ENCODE results near the gene HMGA1. TPM values are rescaled to one million over a fixed set of nuclear protein-coding genes. Genes with fewer than 3 reads are reported as not detected.
A peak's percentile ranks its signal among the peaks of the same experiment; 100 is the strongest.

The HMGA1 gene
- total RNA-seq, 4 donors from 2014 or later: 33.3 to 48.5 (median 41.9) TPM

DNA sequence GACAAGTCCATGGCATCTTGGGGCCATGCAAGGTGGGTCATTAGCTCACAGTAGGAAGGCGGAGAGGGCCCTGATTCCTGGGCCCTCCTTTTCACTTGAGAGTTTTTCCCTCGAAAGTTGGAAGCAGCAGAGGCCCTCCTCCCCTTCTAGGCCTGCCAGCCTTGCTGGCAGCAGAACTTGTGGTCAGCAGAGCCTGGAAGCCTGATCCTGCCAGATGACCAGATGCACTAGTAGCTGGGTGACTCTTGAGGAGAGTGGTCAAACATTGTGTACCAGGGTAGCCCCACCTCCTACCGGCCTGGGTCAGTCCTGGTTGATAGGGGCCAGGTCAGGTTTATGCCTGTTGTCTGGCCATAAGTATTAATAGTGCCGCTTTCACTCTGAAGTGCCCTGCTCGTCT is 3.8 kb upstream of the HMGA1 start:
- Histone ChIP-seq H3K9me3 (no peaks in the 10 kb centered on the region), H3K36me3 (no peaks in the 10 kb centered on the region), H3K4me3 (replicated peaks in 1 of 3) (no peak overlapping the region), H3K27ac (no peak overlapping the region), H3K27me3 (no peaks in the 10 kb centered on the region), H3K4me1 (peaks cover 8 to 16% of the 10 kb centered on the region in 2 donors)
- no peak for TF ChIP-seq POLR2A (IDR thresholded peaks at IDR 0.05)
- TF ChIP-seq, protein P1, sequence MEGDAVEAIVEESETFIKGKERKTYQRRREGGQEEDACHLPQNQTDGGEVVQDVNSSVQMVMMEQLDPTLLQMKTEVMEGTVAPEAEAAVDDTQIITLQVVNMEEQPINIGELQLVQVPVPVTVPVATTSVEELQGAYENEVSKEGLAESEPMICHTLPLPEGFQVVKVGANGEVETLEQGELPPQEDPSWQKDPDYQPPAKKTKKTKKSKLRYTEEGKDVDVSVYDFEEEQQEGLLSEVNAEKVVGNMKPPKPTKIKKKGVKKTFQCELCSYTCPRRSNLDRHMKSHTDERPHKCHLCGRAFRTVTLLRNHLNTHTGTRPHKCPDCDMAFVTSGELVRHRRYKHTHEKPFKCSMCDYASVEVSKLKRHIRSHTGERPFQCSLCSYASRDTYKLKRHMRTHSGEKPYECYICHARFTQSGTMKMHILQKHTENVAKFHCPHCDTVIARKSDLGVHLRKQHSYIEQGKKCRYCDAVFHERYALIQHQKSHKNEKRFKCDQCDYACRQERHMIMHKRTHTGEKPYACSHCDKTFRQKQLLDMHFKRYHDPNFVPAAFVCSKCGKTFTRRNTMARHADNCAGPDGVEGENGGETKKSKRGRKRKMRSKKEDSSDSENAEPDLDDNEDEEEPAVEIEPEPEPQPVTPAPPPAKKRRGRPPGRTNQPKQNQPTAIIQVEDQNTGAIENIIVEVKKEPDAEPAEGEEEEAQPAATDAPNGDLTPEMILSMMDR (IDR thresholded peaks at IDR 0.05): no peak
- DNase-seq: peak; percentile 35 to 42
- intact Hi-C loops (cut with DNase I): no loop called here
- WGBS, 2 donors: 72 to 77% methylated on average over 4 of the region's 5 CpGs

DNA sequence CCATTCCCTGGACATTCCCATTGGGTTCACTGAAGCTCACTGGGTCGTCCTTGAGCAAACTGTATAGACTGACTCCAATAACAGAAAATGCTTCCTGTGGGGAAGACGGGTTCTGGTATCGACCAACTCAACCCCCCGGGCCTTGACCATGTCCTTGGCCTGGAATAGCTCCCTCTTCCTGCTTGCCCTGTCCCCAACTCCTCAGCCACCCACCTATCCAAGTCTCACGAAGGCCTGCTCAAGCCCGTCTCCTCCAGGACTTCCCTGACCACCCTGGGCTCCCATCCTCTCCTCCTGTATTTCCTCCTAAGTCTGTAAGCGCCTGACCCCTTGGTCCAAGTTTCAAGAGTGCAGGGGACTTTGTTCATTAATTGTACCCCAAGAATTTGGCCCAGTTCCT is 2.8 kb upstream of the HMGA1 start:
- Histone ChIP-seq H3K9me3 (no peaks in the 10 kb centered on the region), H3K4me1 (peaks cover 14 to 26% of the 10 kb centered on the region in 2 donors), H3K27ac (peak overlapping the region in 1 of 3 donors; percentile 91), H3K36me3 (no peaks in the 10 kb centered on the region), H3K4me3 (replicated peaks in 1 of 3) (no peak overlapping the region), H3K27me3 (no peaks in the 10 kb centered on the region)
- intact Hi-C loops (cut with DNase I): no loop called here
- no peak for TF ChIP-seq POLR2A (IDR thresholded peaks at IDR 0.05)
- TF ChIP-seq, protein P1 (IDR thresholded peaks at IDR 0.05): no peak
- WGBS, 2 donors: 96 to 97% methylated on average over 7 of the region's 7 CpGs
- no peak for DNase-seq

DNA sequence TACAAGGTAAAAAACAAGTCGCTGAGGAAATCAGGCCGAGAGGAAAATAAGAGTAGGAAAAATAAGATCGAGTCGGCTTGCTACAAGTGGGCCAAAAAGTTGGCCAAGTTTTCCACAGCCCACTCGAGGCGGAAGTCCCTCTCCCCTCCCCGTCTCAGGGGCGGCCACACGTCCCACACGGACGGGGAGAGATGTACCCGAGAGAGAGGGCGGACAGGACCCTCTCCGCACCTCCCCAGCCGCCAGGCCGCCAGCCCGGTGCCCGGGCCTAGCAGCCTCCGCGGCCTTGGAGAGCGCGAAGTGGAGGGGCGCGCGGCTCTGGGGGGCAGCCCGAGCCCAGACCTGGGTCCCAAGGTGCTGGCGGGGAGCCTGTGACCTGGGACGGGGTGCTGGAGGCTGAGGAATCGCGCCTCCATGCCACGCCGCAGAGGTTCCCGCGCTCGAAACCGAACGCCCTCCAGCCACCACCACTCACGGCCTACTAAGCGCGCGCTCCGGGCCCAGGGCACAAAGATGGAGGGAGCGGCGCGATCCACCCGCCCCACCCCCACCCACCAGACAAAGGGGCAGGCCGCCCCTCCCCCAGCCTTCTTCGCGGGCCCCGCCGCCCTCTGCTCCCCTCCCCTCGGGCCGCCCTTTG is 1.9 kb upstream of the HMGA1 start:
- Histone ChIP-seq H3K9me3 (no peaks in the 10 kb centered on the region), H3K4me1 (peaks cover 14 to 28% of the 10 kb centered on the region in 2 donors), H3K27ac (peak overlapping the region; percentile 91 to 98 (median 97)), H3K27me3 (no peaks in the 10 kb centered on the region), H3K4me3 (replicated peaks in 1 of 3) (peak overlapping the region in 1 of 3 donors; percentile 51), H3K36me3 (no peaks in the 10 kb centered on the region)
- DNase-seq: no peak
- intact Hi-C loops (cut with DNase I): no loop called here
- WGBS, 2 donors: 61 to 67% methylated on average over 24 to 33 of the region's 53 CpGs
- TF ChIP-seq, protein P1 (IDR thresholded peaks at IDR 0.05): no peak
- TF ChIP-seq POLR2A (IDR thresholded peaks at IDR 0.05): no peak

- Histone ChIP-seq H3K27me3 (no peaks in the 10 kb centered on the region), H3K9me3 (no peaks in the 10 kb centered on the region), H3K36me3 (no peaks in the 10 kb centered on the region), H3K4me3 (replicated peaks in 1 of 3) (peak overlapping the region in 1 of 3 donors; percentile 51), H3K4me1 (peaks cover 14 to 28% of the 10 kb centered on the region in 2 donors), H3K27ac (peak overlapping the region; percentile 91 to 98 (median 97))
- TF ChIP-seq, protein P1 (IDR thresholded peaks at IDR 0.05): no peak
- TF ChIP-seq POLR2A (IDR thresholded peaks at IDR 0.05): peak in 1 of 2 donors; percentile 33
- peak; percentile 71 to 73 for DNase-seq
- WGBS, 2 donors: 8 to 19% methylated on average over 36 to 37 of the region's 75 CpGs
- intact Hi-C loops (cut with DNase I): no loop called here
Observed at GRCh38 chr6:34235307-34236130, 1.2 kb upstream of the HMGA1 start.

- no peaks in the 10 kb centered on the region for H3K9me3 ChIP-seq
- WGBS, 2 donors: 33 to 34% methylated on average over 13 of the region's 13 CpGs
- TF ChIP-seq, protein P1 (IDR thresholded peaks at IDR 0.05): no peak
- no peak for TF ChIP-seq POLR2A (IDR thresholded peaks at IDR 0.05)
- H3K27me3 ChIP-seq: no peaks in the 10 kb centered on the region
- H3K36me3 ChIP-seq: no peaks in the 10 kb centered on the region
- intact Hi-C loops (cut with DNase I): no loop called here
- H3K4me1 ChIP-seq: peaks cover 14 to 28% of the 10 kb centered on the region in 2 donors
- peak overlapping the region; percentile 91 to 98 (median 97) for H3K27ac ChIP-seq
- H3K4me3 ChIP-seq (replicated peaks in 1 of 3): peak overlapping the region in 1 of 3 donors; percentile 51
- DNase-seq: peak; percentile 50 to 51
Observed at GRCh38 chr6:34236131-34236442, 586 bp upstream of the HMGA1 start.

All from thyroid gland (tissue), 4 donors.